HPDE6-E6E7 (cell line): ENCODE results near the gene TBX21.

Source experiments
- DNase-seq: peaks from one replicate; pipeline ENCODE4 v3.0.0; 2011; ENCODE audit warnings: missing footprints; ENCODE audit errors: extremely low spot score

TBX21 gene

GRCh38 chr17:47697906-47698711 lies 34.9 kb upstream of the TBX21 start:
- DNase-seq, result no peak

GRCh38 chr17:47698749-47699535 lies 34.1 kb upstream of the TBX21 start:
- DNase-seq, result peak; percentile 74

GRCh38 chr17:47699536-47699840 lies 33.5 kb upstream of the TBX21 start:
- no peak for DNase-seq

- DNase-seq, result no peak
Observed at GRCh38 chr17:47700471-47701449, 32.3 kb upstream of the TBX21 start.

- no peak for DNase-seq
Observed at GRCh38 chr17:47701608-47702007, 31.4 kb upstream of the TBX21 start.

DNA sequence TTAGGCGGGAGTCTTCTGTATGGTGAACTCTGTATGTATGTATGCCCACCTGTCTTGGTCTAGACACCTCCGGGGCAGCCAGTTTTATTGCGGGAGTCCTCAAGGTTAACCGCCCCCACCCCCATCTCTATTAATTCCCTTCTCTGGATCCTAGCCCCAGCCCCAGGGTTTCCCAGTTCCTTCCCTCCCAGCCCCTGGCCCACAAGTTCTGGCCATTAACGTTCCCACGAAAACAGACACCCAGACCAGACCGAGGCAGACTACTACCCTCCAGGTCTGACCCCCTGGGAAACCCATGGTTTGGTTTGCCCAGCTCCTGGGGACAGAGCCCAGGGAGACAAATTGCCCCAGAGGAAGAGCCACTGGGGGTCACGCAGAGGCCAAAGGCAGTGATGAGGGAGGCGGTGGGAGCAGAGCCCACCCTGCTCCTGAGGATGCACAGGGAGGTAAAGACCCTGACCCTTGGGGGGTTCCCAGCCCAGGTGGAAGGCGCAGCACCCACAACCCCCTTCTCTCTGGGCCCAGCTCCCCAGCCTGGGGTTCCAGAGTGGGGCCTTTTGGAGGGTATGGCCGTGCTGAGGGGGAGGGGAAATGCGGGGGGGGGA lies 30.5 kb upstream of the TBX21 start:
- DNase-seq, result no peak

DNA sequence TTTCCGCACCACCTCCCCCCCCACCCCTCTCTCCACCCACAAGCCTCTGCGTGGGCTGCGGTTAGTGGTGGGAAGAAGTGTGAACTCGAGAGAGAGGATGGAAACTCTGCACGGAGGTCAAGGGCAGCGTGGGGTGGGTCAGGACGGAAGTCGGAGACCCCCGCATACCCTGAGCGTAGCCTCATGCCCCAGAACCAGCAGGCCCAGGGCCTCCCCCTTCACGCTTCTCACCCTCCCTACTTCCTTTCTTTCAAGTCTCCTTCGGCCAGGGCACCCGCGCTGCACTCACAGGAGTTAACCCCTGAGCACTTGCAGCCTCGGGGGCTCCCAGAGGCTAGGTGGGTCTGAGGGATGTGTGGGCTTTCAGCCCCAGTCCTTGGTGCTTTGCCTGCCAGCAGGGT lies 29.8 kb upstream of the TBX21 start:
- no peak for DNase-seq

DNA sequence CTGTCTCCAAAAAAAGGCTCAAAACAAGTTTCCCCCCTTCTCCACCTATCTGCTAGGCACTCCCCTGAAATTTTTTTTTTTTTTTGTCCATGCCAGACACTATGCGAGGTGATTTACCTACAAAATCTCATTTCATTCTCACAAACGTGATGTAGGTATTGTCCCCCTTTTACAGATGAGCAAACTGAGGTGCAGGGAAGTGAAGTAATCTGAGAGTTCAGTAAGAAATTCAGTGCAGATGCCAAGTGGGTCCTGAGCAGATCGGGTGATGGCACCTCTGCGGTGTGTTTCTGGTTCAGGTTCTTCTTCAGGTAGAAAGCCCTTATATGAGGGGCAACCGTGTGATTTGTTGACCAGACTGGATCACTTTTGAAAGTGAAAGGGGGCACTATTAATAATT lies 29.4 kb upstream of the TBX21 start:
- DNase-seq, result no peak

DNA sequence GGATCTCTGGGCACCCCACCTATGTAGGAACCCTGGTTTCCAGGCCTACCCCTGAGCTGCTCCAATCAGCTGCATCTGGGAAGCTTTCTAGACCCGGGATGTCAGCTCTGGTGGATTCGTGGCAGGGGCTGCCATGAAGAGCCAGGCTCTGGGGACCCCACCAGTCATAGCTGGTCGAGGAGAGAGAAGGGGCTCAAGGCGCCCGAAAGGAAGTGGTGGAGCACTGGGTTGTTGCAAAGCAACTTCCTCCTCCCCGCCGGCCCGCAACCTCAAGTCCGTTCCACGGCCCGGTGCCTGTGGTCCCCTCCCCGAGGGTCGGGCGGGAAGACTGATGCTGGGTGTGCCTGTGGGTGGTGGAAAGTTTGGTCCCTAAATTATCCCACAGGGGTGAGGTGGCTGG lies 28.9 kb upstream of the TBX21 start:
- DNase-seq, result no peak

GRCh38 chr17:47704736-47705135 lies 28.3 kb upstream of the TBX21 start:
- no peak for DNase-seq

DNA sequence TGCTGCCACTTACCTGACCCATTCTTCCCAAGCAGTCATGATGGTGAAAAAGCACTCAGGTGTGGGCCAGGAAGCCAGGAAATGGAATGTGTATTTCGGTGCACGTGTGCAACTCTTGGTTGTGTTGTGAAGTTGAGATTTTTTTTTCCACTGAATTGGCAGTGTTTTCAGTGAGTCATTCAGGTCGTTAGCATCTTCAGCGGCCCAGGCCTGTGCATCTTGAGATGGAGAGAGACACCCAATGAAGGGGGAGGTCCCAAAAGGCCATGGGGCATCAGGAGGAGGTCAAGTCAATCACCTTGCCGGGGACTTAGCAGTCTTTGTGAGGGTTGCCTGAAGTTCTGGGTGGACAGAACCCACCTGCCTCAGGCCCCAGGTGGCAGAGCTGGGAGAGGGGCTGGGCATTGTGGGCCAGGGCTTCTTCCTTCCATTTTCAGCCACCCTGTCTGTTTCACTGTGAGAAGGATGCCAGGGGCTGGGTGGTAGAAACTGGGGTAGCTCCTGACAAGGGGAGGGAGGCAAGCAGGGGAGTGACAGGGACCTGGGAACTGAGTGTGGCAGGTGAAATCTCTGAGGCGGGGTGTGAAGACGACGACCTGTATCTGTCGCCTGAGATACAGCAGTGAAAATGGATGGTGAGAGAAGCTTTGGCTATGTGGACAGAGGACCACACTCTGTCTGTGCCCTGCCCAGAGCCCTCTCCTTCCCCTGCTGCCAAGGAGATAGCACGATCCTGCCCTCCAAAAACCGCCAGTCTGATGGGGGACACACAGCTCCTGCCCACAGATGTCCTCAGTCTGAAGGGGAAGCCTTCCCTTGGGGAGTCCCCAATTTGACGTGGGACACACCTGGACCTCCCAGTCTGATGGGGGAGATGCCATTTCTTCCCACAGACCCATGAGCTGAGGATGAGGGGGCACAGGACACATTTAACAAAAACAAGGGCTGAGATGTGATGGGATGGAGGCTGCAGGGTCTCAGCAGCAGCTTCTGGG lies 27.2 kb upstream of the TBX21 start:
- DNase-seq, result no peak

DNA sequence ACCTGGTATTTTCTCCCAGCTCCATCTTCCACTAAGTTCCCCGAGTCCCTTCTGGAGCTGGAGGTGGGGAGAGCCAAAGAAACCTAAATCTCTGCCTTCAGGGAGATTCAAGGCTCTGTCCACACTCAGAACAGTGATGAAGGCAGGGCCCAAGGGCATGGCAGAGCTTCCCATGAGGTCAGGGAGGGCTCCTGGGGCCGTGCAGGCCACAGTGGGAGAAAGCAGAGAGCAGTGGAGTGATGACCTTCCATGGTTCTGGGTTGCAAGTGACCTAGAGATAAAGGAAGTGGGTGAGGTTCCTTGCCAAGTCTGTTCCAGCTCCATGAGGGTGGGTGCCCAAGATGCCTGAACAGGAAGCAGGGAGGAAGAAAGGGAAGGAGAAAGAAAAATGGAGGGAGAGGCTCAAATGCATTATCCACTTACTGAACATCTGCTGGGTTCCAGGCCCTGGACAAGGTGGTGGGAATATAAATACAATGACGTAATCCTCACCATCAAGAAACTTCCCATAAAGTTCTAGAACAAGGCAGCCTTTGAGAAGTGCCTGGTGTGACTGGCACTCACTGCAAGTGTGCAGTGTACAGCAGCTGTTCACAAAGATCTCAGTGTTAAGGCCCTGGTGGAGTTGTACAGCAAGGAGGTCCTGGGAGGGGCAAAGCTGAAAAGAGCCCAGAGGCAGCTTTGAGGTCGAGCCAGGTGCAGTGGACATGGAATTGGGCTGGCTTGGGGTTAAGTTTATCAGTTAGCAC lies 25.8 kb upstream of the TBX21 start:
- DNase-seq, result no peak

- DNase-seq, result no peak
Observed at GRCh38 chr17:47707884-47708283, 25.2 kb upstream of the TBX21 start.

DNA sequence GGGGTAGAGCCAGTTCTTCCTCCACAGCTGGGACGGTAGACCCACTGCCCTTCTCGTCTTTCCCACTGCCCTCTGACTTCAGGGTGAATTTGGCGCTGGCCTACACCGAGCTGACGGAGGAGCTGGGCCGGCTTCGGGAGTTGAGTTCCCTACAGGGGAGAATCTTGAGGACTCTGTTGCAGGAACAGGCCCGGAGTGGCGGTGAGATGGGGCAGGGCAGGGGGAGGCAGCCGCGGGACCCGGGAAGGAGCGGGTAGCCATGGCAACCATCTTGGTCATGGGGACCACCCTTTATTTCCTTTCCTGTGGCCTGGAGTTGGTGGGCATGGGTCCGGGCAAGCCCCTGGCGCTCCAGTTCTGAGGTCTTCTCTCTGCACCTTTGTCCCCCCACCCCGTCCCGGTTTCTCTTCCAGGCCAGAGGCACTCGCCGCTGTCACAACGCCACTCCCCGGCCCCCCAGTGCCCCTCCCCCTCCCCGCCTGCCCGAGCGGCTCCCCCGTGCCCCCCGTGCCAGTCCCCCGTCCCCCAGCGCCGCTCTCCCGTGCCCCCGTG lies 24.6 kb upstream of the TBX21 start:
- DNase-seq, result no peak

DNA sequence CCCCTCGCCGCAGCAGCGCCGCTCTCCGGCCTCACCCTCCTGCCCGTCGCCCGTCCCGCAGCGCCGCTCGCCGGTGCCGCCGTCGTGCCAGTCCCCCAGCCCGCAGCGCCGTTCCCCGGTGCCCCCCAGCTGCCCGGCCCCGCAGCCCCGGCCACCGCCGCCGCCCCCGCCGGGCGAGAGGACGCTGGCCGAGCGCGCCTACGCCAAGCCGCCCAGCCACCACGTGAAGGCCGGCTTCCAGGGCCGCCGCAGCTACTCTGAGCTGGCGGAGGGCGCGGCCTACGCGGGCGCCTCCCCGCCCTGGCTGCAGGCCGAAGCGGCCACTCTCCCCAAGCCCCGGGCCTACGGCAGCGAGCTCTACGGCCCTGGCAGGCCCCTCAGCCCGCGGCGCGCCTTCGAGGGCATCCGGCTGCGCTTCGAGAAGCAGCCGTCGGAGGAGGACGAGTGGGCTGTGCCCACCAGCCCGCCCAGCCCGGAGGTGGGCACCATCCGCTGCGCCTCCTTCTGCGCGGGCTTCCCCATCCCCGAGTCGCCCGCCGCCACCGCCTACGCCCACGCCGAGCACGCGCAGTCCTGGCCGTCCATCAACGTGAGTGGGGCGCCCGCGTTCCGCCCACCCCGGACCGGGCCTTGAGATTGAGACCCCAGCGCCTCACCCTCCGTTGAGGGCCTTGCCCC lies 24.0 kb upstream of the TBX21 start:
- DNase-seq, result no peak

DNA sequence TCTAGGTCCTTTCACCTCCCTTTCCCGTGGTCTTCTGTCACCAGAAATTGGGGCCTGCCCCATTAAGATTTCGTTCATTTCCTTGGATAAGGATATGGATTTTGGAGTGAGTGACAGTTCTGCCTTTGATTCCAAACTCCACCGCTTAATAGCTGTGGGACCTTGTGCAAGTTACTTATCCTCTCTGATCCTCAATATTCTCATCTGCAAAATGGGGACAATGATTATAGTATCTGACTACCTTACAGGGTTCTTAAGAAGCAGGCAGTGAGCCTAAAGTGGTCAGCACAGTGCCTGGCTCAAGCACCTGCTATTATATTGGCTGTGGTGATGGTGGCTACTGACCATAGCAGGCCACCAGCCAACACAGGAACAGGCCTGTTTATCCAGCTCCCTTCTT lies 23.4 kb upstream of the TBX21 start:
- DNase-seq, result no peak

- DNase-seq, result no peak
Observed at GRCh38 chr17:47711366-47712099, 21.5 kb upstream of the TBX21 start.

- DNase-seq, result no peak
Observed at GRCh38 chr17:47712330-47713023, 20.6 kb upstream of the TBX21 start.
